ENCODE data around the gene BANP. TPM values are rescaled to one million over a fixed set of nuclear protein-coding genes. Genes with fewer than 3 reads are reported as not detected.
A peak's percentile ranks its signal among the peaks of the same experiment; 100 is the strongest.
"Not testable (repeated sequence)": the region's sequence is repeated elsewhere in the genome, so short reads cannot be mapped to it uniquely, and the experiment has no call there.

Gene BANP
- polyA plus RNA-seq, 3 donors from 2014 or later = 6.3 to 19.4 (median 10.2) TPM

GRCh38 chr16:88108762-88109161 lies 157.5 kb downstream of the BANP start:
- Mint-ChIP-seq H3K36me3 (no peaks in the 10 kb centered on the region), H3K4me3 (no peak overlapping the region), H3K9me3 (no peaks in the 10 kb centered on the region), H3K27ac (no peak overlapping the region), H3K4me1 (peaks cover 12 to 15% of the 10 kb centered on the region in 2 donors), H3K27me3 (ENCODE audit: low read depth in 3 of 3) (peaks cover 0 to 2% (median 0%) of the 10 kb centered on the region in 3 donors)
- no peak for DNase-seq

DNA sequence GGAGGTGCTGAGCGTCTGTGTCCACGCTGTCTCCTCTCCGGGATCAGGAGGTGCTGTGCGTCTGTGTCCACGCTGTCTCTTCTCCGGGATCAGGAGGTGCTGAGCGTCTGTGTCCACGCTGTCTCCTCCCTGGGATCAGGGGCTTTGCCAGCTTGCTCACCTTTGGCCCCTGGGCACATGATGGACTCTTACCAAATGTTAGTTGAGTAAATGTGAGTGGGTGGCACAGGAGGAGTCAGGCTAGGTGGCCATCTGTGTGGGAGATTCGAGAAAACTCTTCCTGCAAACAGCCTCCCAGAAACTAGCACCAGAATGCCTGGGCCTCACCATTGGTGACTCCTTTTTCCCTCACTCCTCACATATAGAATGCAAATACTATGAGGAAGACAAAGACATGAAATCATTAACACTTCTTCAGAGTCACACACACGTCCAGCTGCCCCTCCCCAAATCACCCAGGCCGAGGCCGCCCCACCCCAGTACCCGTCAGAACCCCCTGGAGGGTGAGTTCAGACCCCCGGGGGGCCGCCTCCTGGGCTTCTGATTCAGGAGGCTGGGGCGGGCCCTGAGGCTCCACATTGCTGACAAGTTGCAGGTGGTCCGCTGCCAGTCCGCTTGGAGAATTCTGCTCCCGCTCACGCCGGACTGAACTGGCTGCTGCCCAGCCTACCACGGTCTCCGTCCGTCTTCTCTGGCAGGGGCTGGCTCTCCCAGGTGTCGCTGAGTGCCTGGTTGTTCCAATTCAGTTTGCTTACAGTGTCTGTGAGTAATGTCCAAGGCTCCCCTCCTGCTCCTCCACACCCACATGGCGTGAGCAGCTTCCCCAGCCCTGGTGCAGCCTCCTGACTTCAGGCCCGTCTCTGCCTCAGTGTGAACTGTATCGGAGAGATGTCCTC lies 158.7 kb downstream of the BANP start:
- DNase-seq; H3K36me3 Mint-ChIP-seq; H3K27me3 Mint-ChIP-seq (ENCODE audit: low read depth in 3 of 3); H3K4me3 Mint-ChIP-seq; H3K9me3 Mint-ChIP-seq: not testable (repeated sequence)
- peaks cover 12 to 15% of the 10 kb centered on the region in 2 donors for H3K4me1 Mint-ChIP-seq
- H3K27ac Mint-ChIP-seq = peak overlapping the region in 1 of 6 donors; percentile 7

- not testable (repeated sequence) for H3K36me3 Mint-ChIP-seq
- peak; percentile 30 to 45 (median 35) for DNase-seq
- H3K27ac Mint-ChIP-seq = peak overlapping the region in 3 of 6 donors; percentile 22 to 86 (median 81)
Observed at GRCh38 chr16:88110875-88111494, 159.8 kb downstream of the BANP start.

DNA sequence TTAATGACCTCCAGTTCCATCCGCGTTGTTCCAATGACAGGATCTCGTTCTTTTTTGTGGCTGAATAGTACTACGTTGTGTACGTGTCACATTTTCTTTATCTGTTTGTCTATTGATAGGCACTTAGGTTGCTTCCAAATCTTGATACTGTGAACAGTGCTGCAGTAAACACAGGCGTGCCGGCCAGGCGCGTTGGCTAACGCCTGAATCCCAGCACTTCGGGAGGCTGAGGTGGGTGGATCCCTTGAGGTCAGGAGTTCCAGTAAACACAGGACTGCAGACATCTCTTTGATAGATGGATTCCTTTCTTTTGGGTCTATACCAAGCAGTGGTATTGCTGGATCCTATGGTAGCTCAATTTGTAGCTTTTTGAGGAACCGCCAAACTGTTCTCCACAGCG lies 160.7 kb downstream of the BANP start:
- H3K36me3 Mint-ChIP-seq; H3K4me3 Mint-ChIP-seq; DNase-seq; H3K27me3 Mint-ChIP-seq (ENCODE audit: low read depth in 3 of 3); H3K27ac Mint-ChIP-seq; H3K9me3 Mint-ChIP-seq: not testable (repeated sequence)
- peaks cover 12 to 15% of the 10 kb centered on the region in 2 donors for H3K4me1 Mint-ChIP-seq

More at GRCh38 chr16:88110875-88111494, 159.8 kb downstream of the BANP start:
- H3K9me3 Mint-ChIP-seq; H3K27me3 Mint-ChIP-seq (ENCODE audit: low read depth in 3 of 3); H3K4me3 Mint-ChIP-seq: not testable (repeated sequence)
- peaks cover 12 to 15% of the 10 kb centered on the region in 2 donors for H3K4me1 Mint-ChIP-seq

GRCh38 chr16:88113545-88114045 lies 162.4 kb downstream of the BANP start:
- Mint-ChIP-seq H3K9me3 (no peaks in the 10 kb centered on the region), H3K27me3 (ENCODE audit: low read depth in 3 of 3) (peaks cover 0 to 2% (median 0%) of the 10 kb centered on the region in 3 donors), H3K27ac (no peak overlapping the region), H3K36me3 (no peaks in the 10 kb centered on the region), H3K4me3 (no peak overlapping the region), H3K4me1 (peaks cover 12 to 15% of the 10 kb centered on the region in 2 donors)
- DNase-seq = no peak

DNA sequence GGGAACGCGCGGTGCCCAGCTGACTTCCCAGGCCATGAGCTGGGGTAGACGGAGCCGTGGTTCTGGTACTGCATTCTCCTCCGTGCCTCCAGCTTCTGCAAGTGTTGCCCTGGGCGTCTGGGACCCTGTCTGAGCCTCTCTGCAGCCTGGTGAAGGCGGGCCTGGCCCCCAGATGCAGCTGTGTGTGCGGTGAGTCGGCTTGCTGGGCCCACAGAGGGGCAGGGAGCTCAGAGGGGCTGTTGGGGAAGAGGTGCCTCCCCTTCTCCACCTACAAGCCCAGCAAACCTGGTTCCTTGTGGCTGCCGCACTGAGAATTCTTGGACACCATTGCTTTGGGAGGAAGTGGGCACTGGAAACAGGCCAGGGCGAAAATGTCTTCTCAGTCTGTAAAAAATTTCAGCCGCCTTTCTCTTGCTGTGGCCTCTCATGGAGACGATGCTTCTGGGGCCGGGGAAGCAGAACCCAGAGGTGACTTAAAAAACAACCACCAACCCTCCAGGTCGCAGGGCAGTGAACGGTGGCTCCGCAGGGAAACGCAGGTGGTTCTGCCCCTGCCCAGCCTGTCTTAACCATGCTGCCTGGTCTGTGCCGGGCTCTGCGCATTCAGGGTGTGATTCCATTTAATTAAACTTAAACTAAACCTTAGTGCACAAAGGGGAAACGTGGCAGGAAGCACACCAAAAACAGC lies 163.5 kb downstream of the BANP start:
- DNase-seq; H3K27ac Mint-ChIP-seq; H3K4me3 Mint-ChIP-seq; H3K36me3 Mint-ChIP-seq; H3K9me3 Mint-ChIP-seq; H3K27me3 Mint-ChIP-seq (ENCODE audit: low read depth in 3 of 3): not testable (repeated sequence)
- H3K4me1 Mint-ChIP-seq = peaks cover 12 to 15% of the 10 kb centered on the region in 2 donors

- Mint-ChIP-seq H3K4me1 (peaks cover 6 to 10% of the 10 kb centered on the region in 2 donors), H3K9me3 (no peaks in the 10 kb centered on the region), H3K27ac (no peak overlapping the region), H3K36me3 (no peaks in the 10 kb centered on the region), H3K27me3 (ENCODE audit: low read depth in 3 of 3) (peaks cover 0 to 2% (median 1%) of the 10 kb centered on the region in 3 donors), H3K4me3 (no peak overlapping the region)
- DNase-seq = no peak
Observed at GRCh38 chr16:88116121-88116520, 164.9 kb downstream of the BANP start.

DNA sequence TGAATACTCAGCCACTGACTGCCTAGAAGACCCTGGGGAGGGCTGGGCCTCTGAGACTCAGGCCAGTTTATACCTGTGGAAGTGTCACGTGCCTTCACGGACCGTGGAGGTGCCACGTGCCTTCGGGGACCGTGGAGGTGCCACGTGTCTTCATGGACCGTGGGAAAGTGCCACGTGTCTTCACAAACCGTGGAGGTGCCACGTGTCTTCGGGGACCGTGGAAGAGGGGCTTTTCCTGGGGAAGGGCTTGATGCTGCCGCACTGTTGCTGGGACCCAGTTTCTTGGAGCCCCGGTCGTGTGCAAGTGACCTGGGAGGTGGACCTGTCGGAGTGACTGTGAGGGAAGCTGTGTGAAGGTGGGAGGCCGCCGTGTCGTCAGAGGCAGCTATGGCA lies 166.2 kb downstream of the BANP start:
- DNase-seq = no peak
- peaks cover 0 to 2% (median 1%) of the 10 kb centered on the region in 3 donors for H3K27me3 Mint-ChIP-seq (ENCODE audit: low read depth in 3 of 3)
- no peaks in the 10 kb centered on the region for H3K9me3 Mint-ChIP-seq
- no peaks in the 10 kb centered on the region for H3K4me1 Mint-ChIP-seq
- H3K36me3 Mint-ChIP-seq = no peaks in the 10 kb centered on the region
- no peak overlapping the region for H3K4me3 Mint-ChIP-seq
- H3K27ac Mint-ChIP-seq = no peak overlapping the region

DNA sequence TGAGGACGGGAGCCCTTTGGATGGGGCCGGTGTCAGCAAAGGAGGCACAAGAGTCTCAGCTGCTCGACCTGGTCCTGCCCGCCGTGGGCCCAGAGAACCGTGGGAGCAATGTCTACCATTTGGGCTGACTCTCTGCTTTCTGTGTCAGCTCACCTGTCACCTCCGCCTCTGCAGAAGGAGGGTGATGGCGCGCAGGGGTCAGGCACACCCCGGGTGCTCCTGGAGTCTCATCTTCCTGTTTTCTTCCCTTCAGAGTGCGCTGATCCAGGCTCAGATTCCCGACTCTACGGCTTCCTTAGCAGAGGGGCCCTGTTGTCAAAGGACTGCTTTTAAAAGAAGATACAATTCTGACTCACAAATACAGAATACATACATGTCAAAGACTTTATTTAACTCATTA lies 167.1 kb downstream of the BANP start:
- no peak for DNase-seq
- Mint-ChIP-seq H3K4me1 (no peaks in the 10 kb centered on the region), H3K9me3 (no peaks in the 10 kb centered on the region), H3K27ac (no peak overlapping the region), H3K4me3 (no peak overlapping the region), H3K27me3 (ENCODE audit: low read depth in 3 of 3) (peaks cover 0 to 2% (median 1%) of the 10 kb centered on the region in 3 donors), H3K36me3 (no peaks in the 10 kb centered on the region)

GRCh38 chr16:88118852-88119741 lies 167.9 kb downstream of the BANP start:
- H3K4me1 Mint-ChIP-seq; H3K27ac Mint-ChIP-seq; DNase-seq; H3K27me3 Mint-ChIP-seq (ENCODE audit: low read depth in 3 of 3); H3K9me3 Mint-ChIP-seq; H3K36me3 Mint-ChIP-seq; H3K4me3 Mint-ChIP-seq: not testable (repeated sequence)

DNA sequence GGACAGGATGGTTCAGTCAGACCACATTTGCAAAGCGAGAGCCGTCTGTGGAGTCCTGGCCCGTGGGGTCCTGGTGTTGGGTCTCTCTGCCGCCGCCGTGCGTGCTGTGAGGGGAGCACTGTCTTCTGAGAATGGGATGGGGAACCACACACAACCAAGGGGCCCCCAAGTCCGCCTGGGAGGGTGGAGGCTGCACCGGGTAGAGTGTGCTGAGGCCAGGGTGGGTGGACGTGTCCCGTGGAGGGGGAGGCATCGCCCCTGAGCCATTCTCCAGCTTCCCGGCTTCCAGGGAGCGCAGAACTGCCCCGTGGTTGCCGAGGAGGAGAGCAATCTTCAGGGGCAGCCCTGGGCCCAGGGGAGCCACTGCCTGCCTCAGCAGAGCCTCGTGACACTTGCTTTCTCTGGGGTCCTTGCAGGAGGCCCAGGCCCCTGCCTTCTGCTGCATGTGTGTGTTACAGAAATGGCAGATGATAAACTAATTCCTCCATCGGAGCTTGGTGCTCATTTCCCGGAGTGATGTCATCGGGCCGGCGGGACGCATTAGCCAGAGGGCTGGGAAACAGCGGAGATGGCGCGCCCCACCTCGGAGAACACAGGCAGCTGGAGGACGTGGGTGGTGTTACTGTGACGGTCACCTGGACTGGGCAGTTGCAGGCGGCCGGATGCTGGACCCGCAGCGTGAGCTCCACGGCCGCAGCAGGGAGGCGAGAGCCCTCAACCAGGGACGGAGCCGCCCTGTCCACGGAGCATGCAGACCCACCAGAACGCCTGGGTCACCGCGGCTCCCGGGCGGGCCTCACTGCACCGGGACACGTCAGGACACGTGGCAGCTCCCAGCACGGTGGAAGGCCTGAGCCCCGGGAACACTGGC lies 168.9 kb downstream of the BANP start:
- not testable (repeated sequence) for H3K4me3 Mint-ChIP-seq; H3K9me3 Mint-ChIP-seq; H3K4me1 Mint-ChIP-seq; H3K27me3 Mint-ChIP-seq (ENCODE audit: low read depth in 3 of 3); DNase-seq; H3K36me3 Mint-ChIP-seq; H3K27ac Mint-ChIP-seq

DNA sequence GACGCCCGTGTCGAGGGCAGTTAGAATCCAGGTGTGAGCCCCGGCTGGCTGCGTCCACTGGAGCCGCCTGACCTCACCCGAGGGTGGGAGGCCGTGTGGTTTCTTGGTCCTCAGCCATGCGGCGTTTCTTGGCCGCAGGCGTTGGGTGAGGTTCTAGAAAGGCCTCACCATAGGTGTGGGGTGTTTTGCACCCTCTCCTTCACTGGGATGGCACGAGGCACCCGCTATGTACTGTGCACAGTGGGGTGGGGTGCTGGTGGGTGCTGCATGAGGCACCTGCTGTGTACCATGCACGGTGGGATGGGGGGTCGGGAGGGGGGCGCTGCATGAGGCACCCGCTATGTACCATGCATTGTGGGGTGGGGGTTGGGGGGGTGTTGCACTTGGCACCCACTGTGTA lies 169.6 kb downstream of the BANP start:
- no peaks in the 10 kb centered on the region for H3K9me3 Mint-ChIP-seq
- peaks cover 0 to 2% (median 1%) of the 10 kb centered on the region in 3 donors for H3K27me3 Mint-ChIP-seq (ENCODE audit: low read depth in 3 of 3)
- no peak overlapping the region for H3K4me3 Mint-ChIP-seq
- H3K4me1 Mint-ChIP-seq = no peaks in the 10 kb centered on the region
- H3K27ac Mint-ChIP-seq = no peak overlapping the region
- DNase-seq = no peak
- H3K36me3 Mint-ChIP-seq = no peaks in the 10 kb centered on the region
